ENCODE data around the gene IL1RAPL1.

GRCh38 chrX:28626515-28626914, 39.3 kb downstream of the IL1RAPL1 start:
- TF ChIP-seq CTCF (IDR thresholded peaks at IDR 0.05): no peak
- TF ChIP-seq POLR2A (IDR thresholded peaks at IDR 0.05): no peak

All from thyroid gland (tissue), 4 donors.